Activated naive CD8-positive, alpha-beta T cell (primary cell): ENCODE data around the gene KCNQ1.

Experiments used
- H3K27ac Mint-ChIP-seq: one replicate; pipeline ENCODE4 v1.8.0; 2021; ENCODE audit warnings: mixed read lengths
- H3K27me3 Mint-ChIP-seq: one replicate; pipeline ENCODE4 v1.8.0; 2021; ENCODE audit warnings: mixed read lengths
- H3K36me3 Mint-ChIP-seq: one replicate; pipeline ENCODE4 v1.8.0; 2021; ENCODE audit warnings: mixed read lengths
- H3K4me1 Mint-ChIP-seq: one replicate; pipeline ENCODE4 v1.8.0; 2021; ENCODE audit warnings: low read depth, mixed read lengths
- H3K4me3 Mint-ChIP-seq: one replicate; pipeline ENCODE4 v1.8.0; 2021; ENCODE audit warnings: mild to moderate bottlenecking, mixed read lengths
- H3K9me3 Mint-ChIP-seq: one replicate; pipeline ENCODE4 v1.8.0; 2021; ENCODE audit warnings: low read depth, mixed read lengths

Gene KCNQ1

DNA sequence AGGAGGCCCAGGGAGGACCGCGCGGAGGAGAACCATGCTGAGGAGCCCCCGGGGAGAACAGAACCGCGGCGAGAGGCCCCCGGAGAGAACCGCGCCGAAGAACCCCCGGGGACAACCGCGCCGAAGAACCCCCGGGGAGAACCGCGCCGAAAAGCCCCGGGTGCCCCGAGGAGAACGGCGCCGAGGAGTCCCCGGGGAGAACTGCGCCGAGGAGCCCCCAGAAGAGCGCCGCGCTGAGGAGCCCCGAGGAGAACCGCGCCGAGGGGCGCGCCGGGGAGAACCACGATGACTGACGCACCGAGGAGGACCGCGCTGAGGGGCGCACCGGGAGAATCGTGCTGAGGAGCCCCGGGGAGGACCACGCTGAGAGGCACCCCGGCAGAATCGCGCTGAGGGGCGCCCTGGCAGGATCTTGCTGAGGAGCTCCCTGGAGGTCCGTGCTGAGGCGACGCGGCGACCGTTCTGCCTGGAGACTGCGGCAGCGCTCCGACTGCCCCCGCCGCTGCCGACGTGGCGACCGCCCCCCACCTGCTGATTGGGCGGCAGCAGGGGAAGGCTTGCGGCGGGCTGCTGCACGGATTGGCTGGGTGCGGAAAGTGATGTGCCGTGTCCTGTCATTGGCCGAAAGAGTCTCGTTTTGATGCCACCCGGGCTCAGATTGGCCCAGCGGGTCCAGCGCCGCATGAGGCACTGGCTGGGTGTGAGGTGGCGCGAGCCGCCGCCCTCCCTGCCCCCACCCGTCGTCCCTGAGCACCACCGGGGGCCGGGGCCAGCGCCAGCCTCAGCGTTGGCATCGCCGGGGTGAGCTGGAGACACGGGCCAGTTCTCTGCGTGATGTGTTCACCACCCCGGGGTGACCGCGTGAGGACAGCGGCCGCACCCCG lies 255.0 kb downstream of the KCNQ1 start, which contains the start of gene KCNQ1OT1:
Gene KCNQ1OT1, minus strand, starts transcription at position 464 of the 884 bp plus-strand sequence.
- H3K4me1 Mint-ChIP-seq: peaks cover 11% of the 10 kb centered on the region
- peak within 1 kb of the TSS; percentile 76 for H3K4me3 Mint-ChIP-seq
- no peaks in the 10 kb centered on the region for H3K9me3 Mint-ChIP-seq
- peak within 1 kb of the TSS; percentile 75 for H3K27ac Mint-ChIP-seq
- no peaks in the 10 kb centered on the region for H3K27me3 Mint-ChIP-seq
- peaks cover 7% of the 10 kb centered on the region for H3K36me3 Mint-ChIP-seq

DNA sequence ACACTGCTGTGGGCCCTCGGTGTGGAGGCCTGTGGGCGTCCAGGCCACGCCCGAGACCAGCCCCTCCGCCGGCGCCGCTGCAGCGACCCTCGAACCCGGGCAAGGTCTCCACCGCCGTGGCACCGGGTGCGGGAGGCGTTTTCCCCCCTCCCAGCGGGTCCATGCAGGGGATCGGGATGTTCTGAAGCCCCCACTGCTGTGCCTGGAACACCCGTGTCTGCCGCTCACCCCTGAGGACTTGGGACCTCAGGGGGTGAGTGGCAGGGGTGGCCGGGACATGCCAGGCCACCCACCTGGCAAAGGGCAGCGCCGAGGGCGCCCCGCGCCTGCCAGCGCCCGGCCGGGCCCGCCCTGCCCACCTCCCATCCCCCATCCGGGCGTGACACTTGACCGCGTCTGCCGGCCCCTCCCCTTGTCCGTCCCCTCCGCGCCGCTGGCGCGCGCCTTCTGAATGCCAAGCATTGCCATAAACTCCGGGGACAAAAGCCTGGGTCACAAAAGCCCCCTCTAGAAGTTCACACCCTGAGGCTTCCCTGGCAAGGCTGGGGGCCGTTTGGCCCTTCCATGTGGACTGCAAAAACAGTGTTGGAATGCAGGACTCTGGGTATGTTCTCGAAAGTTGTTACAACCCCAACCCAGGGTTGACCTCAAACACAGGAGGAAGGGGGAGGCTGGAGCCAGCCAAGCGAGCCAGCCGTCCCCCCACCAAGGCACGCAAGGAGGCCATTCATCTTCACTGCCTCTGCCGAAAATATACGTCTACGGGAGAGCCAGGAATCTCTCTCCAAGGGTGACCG lies 255.8 kb downstream of the KCNQ1 start:
- Mint-ChIP-seq H3K27ac (peak overlapping the region; percentile 54), H3K36me3 (peaks cover 7% of the 10 kb centered on the region), H3K9me3 (no peaks in the 10 kb centered on the region), H3K4me3 (peak overlapping the region; percentile 60), H3K27me3 (no peaks in the 10 kb centered on the region), H3K4me1 (peaks cover 11% of the 10 kb centered on the region)

DNA sequence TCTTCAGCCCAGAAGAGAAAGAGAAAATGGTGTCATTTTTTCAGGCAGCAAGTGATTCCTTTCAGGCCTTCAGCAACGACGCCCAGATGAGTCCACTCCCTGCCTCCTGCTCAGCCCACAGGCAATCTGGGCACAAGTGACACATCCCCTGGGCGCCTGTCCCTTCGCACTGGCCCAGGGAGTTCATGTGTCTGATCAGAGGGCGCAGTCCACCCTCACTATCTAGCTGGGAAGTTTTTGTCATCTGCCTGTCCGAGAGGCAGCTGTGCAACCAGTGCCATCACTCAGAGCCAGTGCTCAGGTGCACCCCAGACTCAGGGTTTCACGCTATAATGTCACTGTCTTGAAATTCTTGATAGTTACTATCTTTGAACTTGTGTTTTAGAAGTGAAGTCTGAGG lies 256.4 kb downstream of the KCNQ1 start:
- Mint-ChIP-seq H3K27ac (no peak overlapping the region), H3K27me3 (no peaks in the 10 kb centered on the region), H3K4me1 (peaks cover 11% of the 10 kb centered on the region), H3K36me3 (peaks cover 12% of the 10 kb centered on the region), H3K9me3 (no peaks in the 10 kb centered on the region), H3K4me3 (peak overlapping the region; percentile 60)

DNA sequence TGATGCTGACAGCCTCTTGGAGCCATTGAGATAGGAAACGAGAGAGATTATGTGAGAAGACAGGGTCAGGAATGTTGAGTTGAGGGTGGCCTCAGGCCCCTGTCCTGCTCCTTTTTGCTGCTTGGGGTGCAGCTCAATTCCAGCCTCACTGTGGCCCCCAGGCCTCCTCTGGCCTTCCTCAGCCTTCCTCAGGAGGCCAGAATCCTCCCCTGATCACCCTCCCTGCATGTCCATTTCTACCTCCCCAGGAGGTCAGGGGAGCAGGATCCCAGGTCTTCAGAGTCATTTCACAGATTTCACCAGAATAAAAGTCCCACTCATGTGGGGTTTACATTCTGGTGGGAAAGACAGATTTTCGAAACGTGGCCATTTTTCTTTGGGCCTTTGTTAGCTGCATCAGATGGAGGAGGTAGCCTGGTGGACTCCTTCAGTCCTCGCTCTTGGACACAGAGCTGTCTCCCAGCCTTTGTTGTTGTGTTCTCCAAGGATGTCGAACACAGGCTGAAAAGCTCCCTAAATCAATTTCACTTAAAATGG lies 257.2 kb downstream of the KCNQ1 start:
- peaks cover 8% of the 10 kb centered on the region for H3K36me3 Mint-ChIP-seq
- peaks cover 8% of the 10 kb centered on the region for H3K4me1 Mint-ChIP-seq
- H3K9me3 Mint-ChIP-seq: no peaks in the 10 kb centered on the region
- peak overlapping the region; percentile 72 for H3K4me3 Mint-ChIP-seq
- H3K27me3 Mint-ChIP-seq: no peaks in the 10 kb centered on the region
- no peak overlapping the region for H3K27ac Mint-ChIP-seq

DNA sequence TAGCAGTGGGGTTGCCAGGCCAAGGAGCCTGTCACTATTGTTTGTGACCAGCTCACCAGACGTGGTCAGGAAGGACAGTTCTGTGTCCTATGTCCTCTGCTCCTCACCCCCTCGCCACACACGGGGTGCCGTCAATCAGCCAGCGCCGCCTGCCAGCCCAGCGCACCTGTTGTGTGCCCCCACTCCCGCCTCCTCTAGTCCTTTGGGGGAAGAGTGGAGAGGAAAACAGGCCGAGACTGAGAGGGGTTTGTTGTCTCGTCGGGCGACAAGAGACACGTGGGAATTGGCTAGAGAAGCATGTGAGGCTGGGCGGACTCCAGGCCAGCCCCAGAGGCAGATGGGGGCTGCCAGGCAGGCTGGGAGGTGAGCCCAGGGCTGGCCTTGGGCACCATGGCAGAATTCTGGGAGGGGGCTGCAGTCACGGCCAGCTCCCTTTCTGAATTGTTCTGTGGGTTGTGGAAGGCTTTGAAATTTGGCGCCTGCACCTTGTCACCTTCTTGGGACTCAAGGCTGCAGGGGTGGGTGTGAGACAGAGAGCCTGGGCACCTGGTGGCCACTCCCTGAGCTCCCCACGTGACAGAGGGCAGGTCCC lies 258.1 kb downstream of the KCNQ1 start:
- Mint-ChIP-seq H3K27me3 (no peaks in the 10 kb centered on the region), H3K9me3 (no peaks in the 10 kb centered on the region), H3K36me3 (peaks cover 8% of the 10 kb centered on the region), H3K27ac (no peak overlapping the region), H3K4me1 (peaks cover 7% of the 10 kb centered on the region), H3K4me3 (no peak overlapping the region)

DNA sequence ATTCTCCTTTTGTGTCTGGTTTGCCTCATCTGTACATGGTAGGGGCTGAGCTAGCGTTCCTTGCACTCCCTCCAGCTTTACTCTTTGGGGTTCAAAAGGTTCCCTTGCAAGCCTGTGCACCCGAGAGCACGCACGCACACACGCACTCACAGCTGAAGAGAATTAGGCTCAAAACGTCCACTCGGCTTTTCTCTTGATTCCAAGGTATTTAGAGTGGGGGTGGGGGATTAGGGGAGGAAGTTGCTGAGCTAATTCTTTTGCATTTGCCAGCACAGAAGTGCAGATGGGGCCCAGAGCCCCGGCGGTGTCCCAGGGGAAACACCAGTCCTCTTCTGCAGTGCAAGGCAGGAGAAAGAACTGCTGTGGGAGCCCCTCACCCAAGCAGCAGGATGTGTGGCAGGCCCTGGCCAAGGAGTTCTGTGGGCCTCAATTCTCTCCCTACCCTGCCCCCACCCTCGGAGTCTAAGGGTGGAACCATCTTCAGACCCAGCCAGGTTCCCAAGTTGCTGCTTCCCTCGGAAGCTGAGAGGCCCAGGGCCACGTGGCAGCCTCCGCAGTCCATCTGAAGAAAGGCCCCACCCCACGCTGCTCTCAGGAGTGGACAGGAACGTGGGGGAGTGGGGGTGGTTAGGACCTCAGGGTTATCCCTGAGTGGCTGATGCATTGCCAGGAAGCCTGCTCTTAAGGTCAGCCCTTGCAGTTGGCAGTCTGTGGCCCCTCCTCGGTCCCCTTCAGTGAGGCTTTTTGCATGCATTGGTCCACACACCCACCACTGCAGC lies 258.7 kb downstream of the KCNQ1 start:
- no peak overlapping the region for H3K27ac Mint-ChIP-seq
- no peak overlapping the region for H3K4me3 Mint-ChIP-seq
- peaks cover 5% of the 10 kb centered on the region for H3K36me3 Mint-ChIP-seq
- H3K9me3 Mint-ChIP-seq: no peaks in the 10 kb centered on the region
- H3K27me3 Mint-ChIP-seq: no peaks in the 10 kb centered on the region
- peaks cover 2% of the 10 kb centered on the region for H3K4me1 Mint-ChIP-seq

DNA sequence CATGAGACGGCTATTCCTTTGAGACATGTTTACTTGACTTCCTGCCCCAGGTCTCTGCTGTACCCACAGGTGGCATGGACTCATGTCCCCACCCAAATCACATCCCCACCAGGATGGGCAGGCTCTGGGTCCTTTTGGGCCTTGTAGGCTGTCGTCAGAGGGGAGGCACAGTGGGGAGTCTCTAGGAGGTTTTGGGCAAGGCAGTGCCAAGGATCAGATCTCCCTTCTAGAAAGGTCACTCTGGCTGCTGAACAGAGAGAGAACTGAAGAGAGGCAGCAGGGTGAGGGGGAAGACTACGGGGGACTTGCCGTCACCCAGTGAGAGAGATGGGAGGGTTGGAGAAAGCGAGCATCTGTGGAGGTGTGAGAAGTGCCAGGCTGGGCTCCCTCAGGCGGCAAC lies 259.5 kb downstream of the KCNQ1 start:
- no peaks in the 10 kb centered on the region for H3K9me3 Mint-ChIP-seq
- no peak overlapping the region for H3K4me3 Mint-ChIP-seq

DNA sequence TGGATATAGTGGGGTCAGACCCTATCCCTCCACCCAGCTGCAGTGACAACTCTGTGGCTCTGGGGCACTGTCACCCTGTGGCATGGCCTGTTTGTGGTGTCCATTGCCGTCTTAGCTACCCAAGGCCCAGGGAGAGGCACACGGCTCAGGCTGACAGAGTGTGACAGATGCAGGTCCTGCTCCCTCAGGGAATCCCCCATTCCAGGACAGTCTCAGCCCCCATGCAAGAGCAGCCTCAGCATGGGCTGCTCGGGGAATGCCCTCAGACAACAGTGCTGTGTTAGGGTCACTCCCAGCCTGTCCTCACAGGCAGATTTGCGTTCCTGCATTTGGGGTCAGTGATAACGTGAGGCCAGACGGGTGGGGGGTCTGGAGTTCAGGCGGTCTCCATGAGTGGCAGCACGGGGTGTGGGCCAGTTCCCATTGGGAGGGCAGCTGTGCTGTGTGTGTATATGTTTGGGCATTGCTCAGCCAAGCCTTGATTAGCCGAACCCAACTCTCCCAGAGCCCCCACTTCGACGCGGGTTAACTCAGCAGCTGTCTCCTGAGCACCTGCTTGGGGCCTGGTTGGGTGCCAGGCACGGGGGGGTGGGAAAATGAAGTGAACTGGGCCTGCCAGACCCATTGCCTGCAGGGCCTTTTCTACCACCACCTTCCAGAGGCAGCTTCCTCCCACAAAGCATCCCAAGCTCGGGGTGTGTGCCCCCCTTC lies 260.2 kb downstream of the KCNQ1 start:
- H3K4me1 Mint-ChIP-seq: no peaks in the 10 kb centered on the region
- H3K36me3 Mint-ChIP-seq: peaks cover 12% of the 10 kb centered on the region
- no peak overlapping the region for H3K4me3 Mint-ChIP-seq
- H3K27me3 Mint-ChIP-seq: no peaks in the 10 kb centered on the region
- no peak overlapping the region for H3K27ac Mint-ChIP-seq
- H3K9me3 Mint-ChIP-seq: peaks cover 5% of the 10 kb centered on the region

More for the DNA sequence above, 259.5 kb downstream of the KCNQ1 start:
- Mint-ChIP-seq H3K36me3 (peaks cover 6% of the 10 kb centered on the region), H3K27ac (no peak overlapping the region), H3K27me3 (no peaks in the 10 kb centered on the region), H3K4me1 (no peaks in the 10 kb centered on the region)

DNA sequence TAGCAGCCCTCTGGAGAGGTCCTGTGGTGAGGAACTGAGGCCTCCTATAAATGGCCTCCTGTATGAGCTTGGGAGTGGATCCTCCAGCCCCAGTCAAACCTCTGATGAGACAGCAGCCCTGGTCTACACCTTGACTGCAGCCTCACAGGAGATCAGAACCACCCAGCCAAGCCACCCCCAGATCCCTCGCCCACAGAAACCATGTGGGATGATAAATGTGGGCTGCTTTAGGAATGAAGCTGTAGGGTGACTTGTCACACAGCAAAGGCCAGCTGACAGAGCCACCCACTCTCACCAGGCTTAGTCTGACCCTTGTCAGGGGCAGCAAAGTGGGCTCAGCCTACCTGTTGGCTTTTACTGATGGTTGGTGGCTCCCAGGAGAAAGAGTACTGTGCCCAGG lies 261.5 kb downstream of the KCNQ1 start:
- peaks cover 21% of the 10 kb centered on the region for H3K36me3 Mint-ChIP-seq
- H3K27me3 Mint-ChIP-seq: no peaks in the 10 kb centered on the region
- no peaks in the 10 kb centered on the region for H3K4me1 Mint-ChIP-seq
- peaks cover 12% of the 10 kb centered on the region for H3K9me3 Mint-ChIP-seq
- no peak overlapping the region for H3K4me3 Mint-ChIP-seq
- no peak overlapping the region for H3K27ac Mint-ChIP-seq

DNA sequence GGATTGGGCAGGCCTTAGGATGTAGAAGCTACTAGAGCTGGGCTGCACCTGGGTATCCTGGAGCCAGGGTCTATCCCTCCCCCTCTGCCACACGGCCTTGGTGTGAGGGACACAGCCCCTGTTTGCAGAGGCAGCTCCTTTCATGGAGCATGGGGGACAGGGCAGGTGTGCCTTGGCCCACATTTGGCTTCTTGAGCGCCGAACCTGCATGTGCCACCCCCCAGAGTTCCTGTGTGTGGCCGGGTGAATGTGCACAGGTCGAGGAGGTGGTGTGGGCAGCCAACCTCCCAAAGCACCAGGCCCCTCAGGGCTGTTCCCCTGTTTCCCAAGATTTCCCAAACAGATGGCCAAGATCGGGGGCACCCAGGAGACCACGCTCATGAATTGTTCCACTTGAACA lies 262.9 kb downstream of the KCNQ1 start:
- H3K4me1 Mint-ChIP-seq: no peaks in the 10 kb centered on the region
- H3K4me3 Mint-ChIP-seq: no peak overlapping the region
- H3K27me3 Mint-ChIP-seq: no peaks in the 10 kb centered on the region
- no peak overlapping the region for H3K27ac Mint-ChIP-seq
- H3K9me3 Mint-ChIP-seq: peaks cover 12% of the 10 kb centered on the region
- H3K36me3 Mint-ChIP-seq: peaks cover 23% of the 10 kb centered on the region

DNA sequence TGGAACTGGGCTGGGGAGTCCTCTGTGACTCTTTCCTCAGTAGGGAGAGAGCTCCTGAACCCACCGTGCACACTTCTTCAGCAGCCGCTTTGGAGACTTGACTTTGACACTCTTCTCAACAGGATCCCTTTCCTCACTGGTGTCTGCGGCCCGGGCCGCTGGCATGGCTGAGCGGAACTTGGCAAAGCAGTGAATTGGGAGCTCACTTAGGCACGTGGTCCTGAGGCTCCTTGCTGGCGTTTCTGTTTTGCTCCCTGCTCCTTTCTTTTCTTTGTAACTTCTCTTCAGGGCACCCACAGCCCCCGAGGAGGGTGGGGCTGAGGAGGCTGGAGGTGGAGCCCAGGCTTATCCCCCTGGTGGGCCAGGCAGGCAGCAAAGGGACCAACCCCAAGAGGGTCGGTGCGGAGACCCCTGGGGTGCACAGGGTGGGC lies 263.4 kb downstream of the KCNQ1 start:
- Mint-ChIP-seq H3K36me3 (peaks cover 24% of the 10 kb centered on the region), H3K9me3 (peaks cover 12% of the 10 kb centered on the region), H3K4me1 (no peaks in the 10 kb centered on the region), H3K27me3 (no peaks in the 10 kb centered on the region), H3K27ac (no peak overlapping the region), H3K4me3 (no peak overlapping the region)

DNA sequence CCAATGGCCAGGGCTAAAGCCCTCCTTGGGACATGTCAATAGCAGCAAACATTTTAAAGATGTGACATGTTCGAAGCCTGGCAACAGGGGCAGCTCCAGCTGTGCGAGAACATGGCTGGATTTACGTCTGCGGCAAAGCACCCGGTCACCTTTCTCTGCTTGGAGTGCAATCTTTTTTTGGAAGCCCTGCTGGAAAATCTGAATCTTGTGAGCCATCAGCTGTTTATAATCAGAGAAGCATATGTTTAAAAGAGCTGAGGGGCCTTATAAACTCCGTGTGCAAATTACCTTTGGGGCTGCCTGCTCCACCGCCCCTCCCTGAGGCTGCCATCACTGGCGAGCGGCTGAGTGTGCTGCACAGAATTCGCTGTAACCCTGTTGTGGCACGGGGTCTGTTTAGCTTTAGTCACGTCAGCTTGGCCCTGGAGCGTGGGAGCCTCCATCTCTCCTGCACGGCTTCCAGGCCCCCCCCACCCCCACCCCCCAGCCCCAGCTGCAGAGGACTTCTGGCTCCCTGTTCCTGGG lies 264.0 kb downstream of the KCNQ1 start:
- Mint-ChIP-seq H3K4me3 (no peak overlapping the region), H3K9me3 (peaks cover 12% of the 10 kb centered on the region), H3K27ac (no peak overlapping the region), H3K4me1 (no peaks in the 10 kb centered on the region), H3K36me3 (peaks cover 25% of the 10 kb centered on the region), H3K27me3 (no peaks in the 10 kb centered on the region)

DNA sequence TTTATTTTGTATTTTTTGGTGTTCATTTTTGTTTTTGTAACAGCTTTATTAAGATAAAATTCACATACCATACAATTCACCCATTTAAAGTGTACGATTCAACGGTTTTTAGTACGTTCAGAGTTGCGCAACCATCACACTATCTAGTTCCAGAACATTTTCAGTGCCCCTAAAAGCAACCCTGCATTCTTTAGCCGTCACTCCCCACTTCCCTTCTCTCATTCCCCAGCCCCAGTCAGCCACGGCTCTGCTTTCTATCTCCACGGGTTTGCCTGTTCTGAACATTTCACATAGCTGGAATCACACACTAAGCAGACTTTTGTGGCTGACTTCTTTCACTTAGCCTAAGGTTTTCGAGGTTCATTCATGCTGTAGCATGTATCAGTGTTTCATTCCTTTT lies 264.6 kb downstream of the KCNQ1 start:
- Mint-ChIP-seq H3K27me3 (no peaks in the 10 kb centered on the region), H3K4me3 (no peak overlapping the region), H3K9me3 (peaks cover 12% of the 10 kb centered on the region), H3K36me3 (peaks cover 25% of the 10 kb centered on the region), H3K4me1 (no peaks in the 10 kb centered on the region), H3K27ac (no peak overlapping the region)
